Kidney epithelial cell (primary cell): ENCODE results near the gene CSH1. TPM values are rescaled to one million over a fixed set of nuclear protein-coding genes. Genes with fewer than 3 reads are reported as not detected.
"Not testable (repeated sequence)": the region's sequence is repeated elsewhere in the genome, so short reads cannot be mapped to it uniquely, and the experiment has no call there.

ENCODE experiments used
- DNase-seq: peaks from one replicate; pipeline ENCODE4 v3.0.0-alpha.2; 2010; ENCODE audit warnings: low read depth
- H3K27me3 ChIP-seq: 2 replicates; pipeline ENCODE4 v1.6.0; 2011; ENCODE audit warnings: low read length; ENCODE audit not compliant: control insufficient read depth, insufficient read depth
- H3K36me3 ChIP-seq: 2 replicates; pipeline ENCODE4 v1.5.1; 2011; ENCODE audit warnings: low read length; ENCODE audit not compliant: control insufficient read depth, insufficient read depth
- H3K4me3 ChIP-seq: 2 replicates; pipeline ENCODE4 v1.5.1; 2011; ENCODE audit warnings: low read depth, mild to moderate bottlenecking, control low read depth, low read length
- total RNA-seq: library from RNA; depleted of rRNA; stranded (reverse); fragments of >200 nt; gene quantifications from 2 replicates; pipeline ENCODE4 v1.2.3, GENCODE V29; 2015
- TF ChIP-seq, protein P1 (sequence below): IDR thresholded peaks from 2 replicates; pipeline ENCODE4 v1.5.1; 2011; ENCODE audit warnings: mild to moderate bottlenecking, moderate library complexity, low read length, control low read depth, inconsistent platforms; ENCODE audit not compliant: insufficient read depth, poor library complexity, severe bottlenecking

Gene CSH1
- total RNA-seq, 1 donor from 2014 or later: not detected

DNA sequence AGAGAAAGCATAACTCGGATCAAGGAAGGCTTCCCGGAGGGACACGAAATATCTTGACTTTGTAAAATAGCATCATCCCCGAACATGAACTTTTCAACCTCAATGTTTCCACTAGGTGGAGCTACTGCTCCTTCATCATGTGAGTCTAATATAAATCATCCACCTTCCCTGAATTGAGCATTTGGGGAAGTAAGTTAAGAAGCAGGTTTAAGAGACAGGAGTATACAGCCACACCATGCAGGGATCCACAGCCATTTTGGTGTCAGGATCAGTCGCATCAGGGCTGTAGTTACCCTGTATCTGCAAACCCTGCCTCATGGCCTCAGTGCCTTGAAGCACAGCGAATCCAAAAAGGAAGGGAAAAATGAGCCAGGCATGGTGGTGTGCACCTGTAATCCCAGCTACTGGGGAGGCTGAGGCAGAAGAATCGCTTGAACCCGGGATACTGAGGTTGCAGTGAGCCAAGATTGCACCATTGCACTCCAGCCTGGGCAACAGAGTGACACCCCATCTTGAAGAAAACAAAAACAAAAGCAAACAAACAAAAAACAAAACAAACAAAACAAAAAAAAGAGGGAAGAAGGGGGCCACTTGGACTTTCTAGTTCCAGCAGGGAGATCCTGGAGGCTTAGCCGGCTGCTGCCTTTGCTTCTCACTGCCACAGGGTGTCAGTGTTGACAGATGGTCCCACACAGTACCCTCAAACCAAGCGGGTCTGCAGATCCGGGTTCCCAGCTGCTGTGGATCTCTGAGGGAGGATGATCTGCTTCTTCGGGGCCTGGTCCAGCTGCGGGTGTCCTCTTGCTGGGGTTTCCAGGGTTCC, 7.1 kb downstream of the CSH1 start:
- not testable (repeated sequence) for H3K4me3 ChIP-seq, H3K27me3 ChIP-seq, H3K36me3 ChIP-seq, DNase-seq
- TF ChIP-seq, protein P1, sequence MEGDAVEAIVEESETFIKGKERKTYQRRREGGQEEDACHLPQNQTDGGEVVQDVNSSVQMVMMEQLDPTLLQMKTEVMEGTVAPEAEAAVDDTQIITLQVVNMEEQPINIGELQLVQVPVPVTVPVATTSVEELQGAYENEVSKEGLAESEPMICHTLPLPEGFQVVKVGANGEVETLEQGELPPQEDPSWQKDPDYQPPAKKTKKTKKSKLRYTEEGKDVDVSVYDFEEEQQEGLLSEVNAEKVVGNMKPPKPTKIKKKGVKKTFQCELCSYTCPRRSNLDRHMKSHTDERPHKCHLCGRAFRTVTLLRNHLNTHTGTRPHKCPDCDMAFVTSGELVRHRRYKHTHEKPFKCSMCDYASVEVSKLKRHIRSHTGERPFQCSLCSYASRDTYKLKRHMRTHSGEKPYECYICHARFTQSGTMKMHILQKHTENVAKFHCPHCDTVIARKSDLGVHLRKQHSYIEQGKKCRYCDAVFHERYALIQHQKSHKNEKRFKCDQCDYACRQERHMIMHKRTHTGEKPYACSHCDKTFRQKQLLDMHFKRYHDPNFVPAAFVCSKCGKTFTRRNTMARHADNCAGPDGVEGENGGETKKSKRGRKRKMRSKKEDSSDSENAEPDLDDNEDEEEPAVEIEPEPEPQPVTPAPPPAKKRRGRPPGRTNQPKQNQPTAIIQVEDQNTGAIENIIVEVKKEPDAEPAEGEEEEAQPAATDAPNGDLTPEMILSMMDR: peak; percentile 28

DNA sequence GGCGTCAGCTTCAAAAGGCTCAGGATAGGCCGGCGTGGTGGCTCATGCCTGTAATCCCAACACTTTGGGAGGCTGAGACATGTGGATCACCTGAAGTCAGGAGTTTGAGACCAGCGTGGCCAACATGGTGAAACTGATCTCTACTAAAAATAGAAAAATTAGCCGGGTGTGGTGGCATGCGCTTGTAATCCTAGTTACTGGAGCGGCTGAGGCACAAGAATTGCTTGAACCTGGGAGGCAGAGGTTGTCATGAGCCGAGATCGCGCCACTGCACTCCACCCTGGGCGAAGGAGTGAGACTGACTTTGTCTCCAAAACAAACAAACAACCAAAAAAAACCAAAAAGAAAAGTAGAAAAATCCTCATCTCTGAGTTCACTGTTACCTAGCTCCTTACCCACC, 11.3 kb downstream of the CSH1 start:
- H3K27me3 ChIP-seq, H3K36me3 ChIP-seq, H3K4me3 ChIP-seq, DNase-seq: not testable (repeated sequence)

DNA sequence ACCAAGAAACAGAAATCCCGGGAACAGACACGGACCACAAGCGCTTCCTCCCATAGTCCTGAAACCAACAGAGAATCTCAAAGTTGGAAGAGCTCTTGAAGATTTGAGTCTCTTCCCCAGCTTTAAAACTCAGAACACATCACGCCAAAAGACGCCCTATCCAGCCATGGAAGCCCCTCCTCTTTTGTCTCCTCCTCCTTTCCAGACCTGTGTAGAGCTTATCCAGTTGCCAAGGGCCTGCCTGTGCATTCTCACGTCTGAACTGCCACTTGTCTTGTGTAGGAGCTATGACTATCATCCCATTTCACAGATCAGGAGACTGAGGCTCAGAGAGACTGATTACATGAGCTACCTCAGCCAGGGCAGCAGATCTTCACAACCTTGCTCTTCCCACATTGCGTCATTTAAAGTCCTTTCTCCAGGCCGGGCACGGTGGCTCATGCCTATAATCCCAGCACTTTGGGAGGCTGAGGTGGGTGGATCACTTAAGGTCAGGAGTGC, 13.7 kb downstream of the CSH1 start:
- H3K36me3 ChIP-seq, DNase-seq, H3K4me3 ChIP-seq, H3K27me3 ChIP-seq: not testable (repeated sequence)

DNA sequence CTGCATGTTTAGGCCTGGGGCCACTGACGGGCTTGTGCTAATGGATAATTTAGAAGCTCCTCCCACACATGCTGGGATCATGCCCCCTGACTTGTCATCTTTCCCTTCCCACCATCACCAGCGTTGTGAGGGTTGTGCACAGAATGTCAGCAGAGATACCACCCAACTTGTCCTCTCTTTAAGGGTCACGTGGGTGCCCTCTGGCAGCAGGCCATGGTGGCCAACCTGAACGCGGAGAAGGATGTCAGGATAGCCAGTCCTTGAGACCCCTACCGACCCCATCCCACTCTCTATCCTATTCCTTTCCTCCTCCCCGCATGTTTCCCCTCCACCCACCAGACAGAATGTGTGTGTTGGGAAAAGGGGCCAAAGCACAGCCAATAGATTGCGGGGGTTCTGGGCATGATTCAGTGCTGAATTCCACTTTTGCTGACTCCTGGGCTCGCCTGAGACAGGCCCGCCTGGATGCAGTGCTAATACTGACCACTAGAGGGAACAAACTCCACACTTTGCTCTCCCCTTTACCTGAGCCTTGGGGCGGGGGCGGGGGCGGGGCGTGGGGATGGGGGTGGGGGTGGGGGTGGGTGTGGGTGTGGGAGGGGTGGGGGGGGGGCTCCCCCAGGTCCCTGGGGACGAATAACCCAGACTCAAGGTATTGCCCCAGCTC, 14.3 kb downstream of the CSH1 start, which contains the start of gene GH2:
Gene GH2, minus strand, starts transcription at position 10 of the 667 bp plus-strand sequence. CDS start 143 bp downstream, outside the sequence.
- Histone ChIP-seq H3K27me3 (peaks cover 2% of the 10 kb centered on the region), H3K36me3 (no peaks in the 10 kb centered on the region), H3K4me3 (no peak within 1 kb of the TSS)
- DNase-seq: no peak
- TF ChIP-seq, protein P1: peak; percentile 71

DNA sequence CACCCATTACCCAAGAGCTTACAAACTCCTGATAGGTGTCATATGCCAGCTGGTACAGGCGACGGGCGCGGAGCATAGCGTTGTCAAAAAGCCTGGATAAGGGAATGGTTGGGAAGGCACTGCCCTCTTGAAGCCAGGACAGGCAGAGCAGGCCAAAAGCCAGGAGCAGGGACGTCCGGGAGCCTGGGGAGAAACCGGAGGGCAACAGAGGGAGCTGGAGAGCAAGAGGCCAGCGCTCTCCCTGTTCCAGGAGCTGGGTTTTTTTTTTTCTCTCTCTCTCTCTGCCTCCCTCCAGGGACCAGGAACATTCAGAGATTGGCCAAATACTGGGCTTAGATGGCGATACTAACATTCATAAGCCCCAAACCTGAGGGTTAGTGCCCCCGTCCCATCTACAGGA, 15.0 kb downstream of the CSH1 start:
- not testable (repeated sequence) for H3K36me3 ChIP-seq, H3K4me3 ChIP-seq

DNA sequence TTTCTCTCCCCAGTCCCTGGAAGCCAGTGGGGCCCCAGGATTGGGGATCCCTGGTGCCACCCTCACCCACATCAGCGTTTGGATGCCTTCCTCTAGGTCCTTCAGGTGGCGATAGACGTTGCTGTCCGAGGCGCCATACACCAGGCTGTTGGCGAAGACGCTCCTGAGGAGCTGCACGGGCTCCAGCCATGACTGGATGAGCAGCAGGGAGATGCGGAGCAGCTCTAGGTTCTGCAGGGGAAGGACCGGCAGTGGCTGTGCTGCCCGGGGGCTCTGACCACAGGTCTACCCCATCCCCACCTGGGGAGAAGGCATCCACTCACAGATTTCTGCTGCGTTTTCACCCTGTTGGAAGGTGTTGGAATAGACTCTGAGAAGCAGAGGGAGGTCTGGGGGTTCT, 15.7 kb downstream of the CSH1 start:
- Histone ChIP-seq H3K36me3 (no peaks in the 10 kb centered on the region), H3K4me3 (no peak overlapping the region), H3K27me3 (peaks cover 2% of the 10 kb centered on the region)
- TF ChIP-seq, protein P1: no peak
- DNase-seq: no peak

More for the DNA sequence above, 15.0 kb downstream of the CSH1 start:
- not testable (repeated sequence) for H3K27me3 ChIP-seq, DNase-seq

DNA sequence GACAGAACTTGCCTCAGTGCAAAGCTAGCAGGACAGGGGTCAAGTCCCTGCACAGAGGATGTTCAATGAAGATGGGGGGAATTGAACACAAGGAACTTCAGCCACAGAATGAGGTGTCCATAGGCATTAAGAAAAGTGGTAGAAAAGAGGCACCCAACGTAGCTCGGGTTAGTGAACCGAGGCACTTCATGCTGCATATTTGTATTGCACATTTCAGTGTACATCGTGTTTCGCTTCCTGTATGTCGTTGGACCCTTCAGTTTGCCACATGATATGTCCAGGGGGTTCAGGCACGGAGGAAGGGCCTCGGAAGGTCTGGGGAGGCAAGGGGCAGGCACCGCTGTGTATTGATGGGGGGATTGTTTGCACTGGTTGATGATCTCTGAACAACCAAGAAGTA, 18.0 kb downstream of the CSH1 start:
- not testable (repeated sequence) for DNase-seq, H3K36me3 ChIP-seq, H3K27me3 ChIP-seq, H3K4me3 ChIP-seq

DNA sequence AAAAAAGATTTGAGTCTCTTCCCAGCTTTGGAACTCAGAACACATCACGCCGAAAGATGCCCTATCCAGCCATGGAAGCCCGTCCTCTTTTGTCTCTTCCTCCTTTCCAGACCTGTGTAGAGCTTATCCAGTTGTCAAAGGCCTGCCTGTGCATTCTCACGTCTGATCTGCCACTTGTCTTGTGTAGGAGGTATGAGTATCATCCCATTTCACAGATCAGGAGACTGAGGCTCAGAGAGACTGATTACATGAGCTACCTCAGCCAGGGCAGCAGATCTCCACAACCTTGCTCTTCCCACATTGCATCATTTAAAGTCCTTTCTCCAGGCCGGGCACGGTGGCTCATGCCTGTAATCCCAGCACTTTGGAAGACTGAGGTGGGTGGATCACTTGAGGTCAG, 21.7 kb downstream of the CSH1 start:
- H3K4me3 ChIP-seq: not testable (repeated sequence)

DNA sequence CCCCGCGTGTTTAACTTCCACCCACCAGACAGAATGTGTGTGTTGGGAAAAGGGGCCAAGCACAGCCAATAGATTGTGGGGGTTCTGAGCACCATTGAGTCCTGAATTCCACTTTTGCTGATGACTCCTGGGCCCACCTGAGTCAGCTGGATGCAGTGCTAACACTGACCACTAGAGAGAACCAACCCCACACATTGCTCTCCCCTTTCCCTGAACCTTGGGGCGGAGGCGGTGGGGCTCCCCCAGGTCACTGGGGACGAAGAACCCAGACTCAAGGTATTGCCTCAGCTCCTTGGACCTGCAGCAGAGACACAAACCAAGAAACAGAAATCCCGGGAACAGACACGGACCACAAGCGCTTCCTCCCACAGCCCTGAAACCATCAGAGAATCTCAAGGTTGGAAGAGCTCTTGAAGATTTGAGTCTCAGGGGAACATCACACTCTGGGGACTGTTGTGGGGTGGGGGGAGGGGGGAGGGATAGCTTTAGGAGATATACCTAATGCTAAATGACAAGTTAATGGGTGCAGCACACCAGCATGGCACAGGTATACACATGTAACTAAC, 22.2 kb downstream of the CSH1 start:
- not testable (repeated sequence) for DNase-seq, H3K27me3 ChIP-seq, H3K36me3 ChIP-seq, H3K4me3 ChIP-seq

More for the DNA sequence above, 21.7 kb downstream of the CSH1 start:
- H3K27me3 ChIP-seq, H3K36me3 ChIP-seq, DNase-seq: not testable (repeated sequence)

DNA sequence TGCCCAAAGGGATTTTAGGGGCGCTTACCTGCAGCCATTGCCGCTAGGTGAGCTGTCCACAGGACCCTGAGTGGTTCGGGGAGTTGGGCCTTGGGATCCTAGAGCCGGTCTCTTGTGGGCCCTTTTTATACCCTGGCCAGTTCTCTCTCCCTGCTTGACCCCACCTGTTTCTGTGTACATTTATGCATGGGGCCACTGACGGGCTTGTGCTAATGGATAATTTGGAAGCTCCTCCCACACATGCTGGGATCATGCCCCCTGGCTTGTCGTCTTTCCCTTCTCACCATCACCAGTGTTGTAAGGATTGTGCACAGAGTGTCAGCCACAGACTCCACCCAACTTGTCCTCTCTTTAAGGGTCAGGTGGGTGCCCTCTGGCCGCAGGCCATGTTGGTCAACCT, 22.8 kb downstream of the CSH1 start, which contains the start of gene CSH2:
Gene CSH2, minus strand, starts transcription at position 101 of the 400 bp plus-strand sequence. Its CDS starts 63 bp downstream, at position 38.
- H3K4me3 ChIP-seq, DNase-seq, H3K27me3 ChIP-seq, H3K36me3 ChIP-seq: not testable (repeated sequence)
